ENCODE results near the gene MEF2A.

DNA sequence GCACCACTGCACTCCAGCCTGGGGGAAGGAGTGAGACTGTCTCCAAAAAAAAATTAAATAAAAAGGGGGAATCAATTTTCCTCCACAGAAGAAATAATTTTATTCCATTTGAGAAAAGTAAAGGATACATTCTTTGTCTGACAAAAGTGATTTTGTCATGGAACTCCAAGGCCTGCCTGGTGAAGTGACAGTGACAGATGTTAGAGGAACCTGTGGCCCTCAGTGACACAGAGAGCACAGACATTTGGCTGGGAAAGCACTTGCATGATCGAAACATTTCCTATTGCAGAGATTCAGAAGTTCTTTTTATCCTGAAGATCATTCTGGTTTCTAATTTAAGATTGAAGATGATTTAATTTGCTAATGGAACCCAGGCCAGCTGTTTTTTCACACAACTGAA lies 161.5 kb downstream of the MEF2A start:
- TF ChIP-seq POLR2A (IDR thresholded peaks at IDR 0.05; ENCODE audit: low read length) = no peak
- TF ChIP-seq GATA1 (IDR thresholded peaks at IDR 0.05; ENCODE audit: low read depth, low read length) = no peak

Measured in erythroblast (primary cell).